HCT116 (cell line): Measurements from ENCODE around the gene DNMT3B. TPM values are rescaled to one million over a fixed set of nuclear protein-coding genes. Genes with fewer than 3 reads are reported as not detected.

Source experiments
- ATAC-seq: fragments of 200-7000 bp; cut with Tn5 transposase; 2 replicates; pipeline ENCODE4 v1.9.1; 2020; ENCODE audit warnings: mild to moderate bottlenecking, moderate library complexity
- BruUV-seq: library from RNA; stranded (reverse); fragments of 400-500 nt; replicated peaks from 2 replicates; lab custom pipeline; 2021; lab: Mats Ljungman, UMichigan
- CTCF ChIA-PET: fragments of 300-600 bp; sonication (Branson Sonifier 250); formaldehyde crosslinking; loops from one replicate; lab custom pipeline; 2021; ENCODE audit warnings: antibody characterized with exemption; lab: Charles Lee
- POLR2A ChIA-PET: fragments of 300-600, 350-600 bp; sonication (Branson Sonifier 250); formaldehyde crosslinking; loops from one replicate; lab custom pipeline; 2021; ENCODE audit warnings: antibody characterized with exemption; lab: Charles Lee
- RAD21 ChIA-PET, 2 experiments: fragments of 300-600 bp; sonication (Branson Sonifier 250); formaldehyde crosslinking; loops; one replicate each; lab custom pipeline; 2023; ENCODE audit warnings: low total read pairs in 2 of 2; ENCODE audit not compliant: uncharacterized antibody in 2 of 2, unreplicated experiment in 2 of 2, low non-redundant PET in 1 of 2; lab: Charles Lee
- DNase-seq: peaks from one replicate; pipeline ENCODE4 v3.0.0-alpha.2; 2010; ENCODE audit warnings: low read depth, low spot score
- H2AFZ ChIP-seq: fragments of 200-600 bp; shearing (Covaris generic), sonication (generic); 2 replicates; pipeline ENCODE4 v1.6.1; 2017; ENCODE audit warnings: low read depth, mixed run types, mixed read lengths, antibody characterized with exemption, low read length; ENCODE audit not compliant: poor library complexity, severe bottlenecking
- H3K27ac ChIP-seq: 2 replicates; pipeline ENCODE4 v1.5.1; 2012; ENCODE audit warnings: low read depth, low read length
- H3K27me3 ChIP-seq: fragments of 200-600 bp; sonication (generic); 2 replicates; pipeline ENCODE4 v1.6.1; 2016; ENCODE audit warnings: mixed run types, low read length, mixed read lengths; ENCODE audit not compliant: insufficient read depth
- H3K36me3 ChIP-seq, 2 experiments: fragments of 200-500 bp in 1 of 2; fragments of 200-600 bp in 1 of 2; sonication (Bioruptor generic) in 1 of 2; sonication (generic) in 1 of 2; 2 replicates each; pipeline versions ENCODE4 v1.5.1 to v1.6.1; 2014 to 2016; ENCODE audit warnings: low read length in 2 of 2, inconsistent platforms in 1 of 2, mixed read lengths in 1 of 2, mixed run types in 1 of 2; ENCODE audit not compliant: insufficient read depth in 2 of 2, control insufficient read depth in 1 of 2
- H3K4me1 ChIP-seq, 2 experiments: fragments of 200-600 bp in 1 of 2; sonication (generic) in 1 of 2; 2 replicates each; pipeline versions ENCODE4 v1.5.1 to v1.6.1; 2012 to 2017; ENCODE audit warnings: low read length in 2 of 2, inconsistent platforms in 1 of 2, mild to moderate bottlenecking in 1 of 2, mixed read lengths in 1 of 2, mixed run types in 1 of 2, moderate library complexity in 1 of 2; ENCODE audit not compliant: insufficient read depth in 2 of 2, control insufficient read depth in 1 of 2
- H3K4me2 ChIP-seq: fragments of 200-600 bp; sonication (generic); 2 replicates; pipeline ENCODE4 v1.6.1; 2017; ENCODE audit warnings: mixed run types, low read length, mixed read lengths
- H3K4me3 ChIP-seq, 2 experiments: fragments of 200-600 bp in 1 of 2; sonication (generic) in 1 of 2; replicated peaks in 1 of 2; 2 replicates each; pipeline ENCODE4 v1.5.1; 2011 to 2016; ENCODE audit warnings: low read length in 2 of 2, control low read depth in 1 of 2, low read depth in 1 of 2, mild to moderate bottlenecking in 1 of 2, mixed read lengths in 1 of 2, mixed run types in 1 of 2
- H3K79me2 ChIP-seq: fragments of 200-600 bp; sonication (generic); 2 replicates; pipeline ENCODE4 v1.6.1; 2017; ENCODE audit warnings: mild to moderate bottlenecking, mixed run types, low read length, moderate library complexity, mixed read lengths; ENCODE audit not compliant: insufficient read depth
- H3K9ac ChIP-seq: fragments of 200-600 bp; sonication (generic); 2 replicates; pipeline ENCODE4 v1.6.1; 2016; ENCODE audit warnings: low read length, mixed read lengths
- H3K9me2 ChIP-seq: fragments of 200-600 bp; sonication (generic), shearing (Covaris generic); 2 replicates; pipeline ENCODE4 v1.6.1; 2017; ENCODE audit warnings: mixed run types, mild to moderate bottlenecking, moderate library complexity; ENCODE audit not compliant: insufficient read depth
- H3K9me3 ChIP-seq, 2 experiments: fragments of 200-500 bp in 1 of 2; fragments of 200-600 bp in 1 of 2; sonication (Bioruptor generic) in 1 of 2; sonication (generic) in 1 of 2; 2 replicates each; pipeline ENCODE4 v1.6.1; 2014 to 2017; ENCODE audit warnings: low read length in 2 of 2, mixed read lengths in 2 of 2, inconsistent platforms in 1 of 2, low read depth in 1 of 2, mild to moderate bottlenecking in 1 of 2, mixed run types in 1 of 2, moderate library complexity in 1 of 2; ENCODE audit not compliant: control insufficient read depth in 1 of 2, insufficient read depth in 1 of 2
- H4K20me1 ChIP-seq: fragments of 200-600 bp; sonication (generic), shearing (Covaris generic); 2 replicates; pipeline ENCODE4 v1.6.1; 2017; ENCODE audit warnings: mixed run types, mild to moderate bottlenecking, moderate library complexity; ENCODE audit not compliant: insufficient read depth
- EGR1 ChIP-seq: IDR thresholded peaks from 2 replicates; pipeline ENCODE4 v1.6.1; 2012; ENCODE audit warnings: low read depth
- ELF1 ChIP-seq: IDR thresholded peaks from 2 replicates; pipeline ENCODE4 v1.6.1; 2012; ENCODE audit warnings: low read depth, borderline replicate concordance
- EZH2phosphoT487 ChIP-seq: fragments of 200-600 bp; IDR thresholded peaks from 2 replicates; pipeline ENCODE4 v1.6.1; 2018; ENCODE audit warnings: antibody characterized with exemption, borderline replicate concordance
- POLR2A ChIP-seq: IDR thresholded peaks from 2 replicates; pipeline ENCODE4 v1.7.0; 2011; ENCODE audit warnings: borderline replicate concordance; ENCODE audit not compliant: insufficient read depth, insufficient read length; ENCODE audit errors: extremely low read depth
- RAD21 ChIP-seq: IDR thresholded peaks from 2 replicates; pipeline ENCODE4 v1.6.1; 2012; ENCODE audit warnings: low read depth, mild to moderate bottlenecking
- SIN3A ChIP-seq: IDR thresholded peaks from 2 replicates; pipeline ENCODE4 v1.6.1; 2012; ENCODE audit warnings: low read depth
- YY1 ChIP-seq: IDR thresholded peaks from 2 replicates; pipeline ENCODE4 v1.6.1; 2011; ENCODE audit warnings: low read length, low read depth, moderate library complexity, mild to moderate bottlenecking; ENCODE audit not compliant: insufficient replicate concordance; ENCODE audit errors: extremely low read depth
- ZFX ChIP-seq: fragments of 450-650 bp; IDR thresholded peaks from 2 replicates; pipeline ENCODE4 v1.6.1; 2017
- ZNF274 ChIP-seq: fragments of 200-500 bp; sonication (Bioruptor generic); IDR thresholded peaks from 2 replicates; pipeline ENCODE4 v1.6.1; 2014; ENCODE audit warnings: mild to moderate bottlenecking, low read depth, low read length, inconsistent platforms
- intact Hi-C: fragments of 100-400 bp; cut with micrococcal nuclease; formaldehyde crosslinking; loops from 2 replicates; pipeline ENCODE4 v1.10.0; 2022
- total RNA-seq: library from RNA; stranded (reverse); gene quantifications from one replicate; pipeline ENCODE4 v1.2.1, GENCODE V29; 2021; ENCODE audit not compliant: unreplicated experiment
- TF ChIP-seq, protein P1 (sequence below), 3 experiments: fragments of 200-600 bp in 1 of 3; sonication (generic) in 1 of 3; IDR thresholded peaks in 2 of 3; conservative IDR thresholded peaks in 1 of 3; 2 replicates each; pipeline ENCODE4 v1.5.1; 2012 to 2017; ENCODE audit warnings: low read depth in 2 of 3, low read length in 2 of 3, antibody characterized with exemption in 1 of 3, borderline replicate concordance in 1 of 3, control low read depth in 1 of 3, mild to moderate bottlenecking in 1 of 3, mixed read lengths in 1 of 3, mixed run types in 1 of 3, moderate library complexity in 1 of 3; ENCODE audit not compliant: insufficient read depth in 1 of 3
- TF ChIP-seq, protein P2 (sequence below): IDR thresholded peaks from 2 replicates; pipeline ENCODE4 v1.6.1; 2011; ENCODE audit warnings: mild to moderate bottlenecking, low read length, moderate library complexity; ENCODE audit not compliant: insufficient replicate concordance; ENCODE audit errors: extremely low read depth

The DNMT3B gene
- total RNA-seq, 1 experiment from 2014 or later: 22.2 TPM

DNA sequence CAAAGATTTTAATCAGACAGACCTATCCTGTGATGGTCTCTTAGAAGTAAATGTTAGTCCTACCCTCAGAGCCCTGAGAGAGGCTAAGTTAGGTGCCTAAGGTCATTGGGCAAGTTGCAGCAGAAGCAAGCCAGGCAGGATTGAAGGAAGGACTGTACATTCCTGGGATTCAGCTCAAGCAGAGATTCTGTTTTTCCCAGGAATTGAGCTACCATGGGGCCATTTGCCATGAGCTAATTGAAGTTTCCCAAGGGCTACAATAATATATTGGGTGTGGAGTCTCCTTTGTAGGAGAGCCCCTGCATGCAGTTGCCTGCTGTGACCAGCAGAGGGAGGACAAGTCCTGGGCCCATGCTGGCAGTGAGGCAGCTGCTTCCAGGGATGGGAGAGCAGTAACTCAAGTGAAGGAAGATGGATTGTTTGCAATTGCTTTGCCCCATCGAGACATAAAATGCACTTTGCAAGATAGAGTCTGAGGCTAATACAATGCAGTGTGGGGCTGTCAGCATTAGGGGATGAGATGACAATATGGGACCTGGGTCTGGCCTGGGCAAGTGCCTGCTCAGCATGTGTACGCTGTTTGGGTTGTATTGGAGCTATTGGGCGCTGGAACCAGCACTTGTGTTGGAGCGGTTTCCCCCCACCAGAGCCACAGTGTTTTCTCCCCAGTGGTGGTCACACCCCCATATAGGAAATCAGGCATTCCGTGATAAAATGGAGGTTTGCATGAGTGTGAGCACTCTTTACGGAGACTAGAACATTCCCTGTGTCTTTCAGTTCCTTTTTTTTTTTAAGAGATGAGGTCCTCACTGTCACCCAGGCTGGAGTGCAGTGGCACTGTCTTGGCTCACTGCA is 27.9 kb downstream of the DNMT3B start:
- CTCF ChIA-PET: interaction anchor here (0.6 to 2.5 kb wide), 16 partner anchors 8 to 510 kb away, joined by 3 to 21 read pairs (median 3); partner anchors contain the start of genes C20orf203, DNMT3B and MAPRE1
- H3K9ac ChIP-seq: no peak overlapping the region
- no peak overlapping the region for H3K27ac ChIP-seq
- H3K4me3 ChIP-seq: no peak overlapping the region
- TF ChIP-seq, protein P1, sequence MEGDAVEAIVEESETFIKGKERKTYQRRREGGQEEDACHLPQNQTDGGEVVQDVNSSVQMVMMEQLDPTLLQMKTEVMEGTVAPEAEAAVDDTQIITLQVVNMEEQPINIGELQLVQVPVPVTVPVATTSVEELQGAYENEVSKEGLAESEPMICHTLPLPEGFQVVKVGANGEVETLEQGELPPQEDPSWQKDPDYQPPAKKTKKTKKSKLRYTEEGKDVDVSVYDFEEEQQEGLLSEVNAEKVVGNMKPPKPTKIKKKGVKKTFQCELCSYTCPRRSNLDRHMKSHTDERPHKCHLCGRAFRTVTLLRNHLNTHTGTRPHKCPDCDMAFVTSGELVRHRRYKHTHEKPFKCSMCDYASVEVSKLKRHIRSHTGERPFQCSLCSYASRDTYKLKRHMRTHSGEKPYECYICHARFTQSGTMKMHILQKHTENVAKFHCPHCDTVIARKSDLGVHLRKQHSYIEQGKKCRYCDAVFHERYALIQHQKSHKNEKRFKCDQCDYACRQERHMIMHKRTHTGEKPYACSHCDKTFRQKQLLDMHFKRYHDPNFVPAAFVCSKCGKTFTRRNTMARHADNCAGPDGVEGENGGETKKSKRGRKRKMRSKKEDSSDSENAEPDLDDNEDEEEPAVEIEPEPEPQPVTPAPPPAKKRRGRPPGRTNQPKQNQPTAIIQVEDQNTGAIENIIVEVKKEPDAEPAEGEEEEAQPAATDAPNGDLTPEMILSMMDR (IDR thresholded peaks at IDR 0.05 in 2 of 3, conservative IDR thresholded peaks at IDR 0.05 in 1 of 3; ENCODE audit: borderline replicate concordance in 1 of 3, insufficient read depth in 1 of 3, low read depth in 2 of 3, low read length in 2 of 3): peak; percentile 76 to 99 (median 97); a peak in 5 of 6 replicates
- TF ChIP-seq ELF1: no peak
- TF ChIP-seq RAD21: peak; percentile 73
- RAD21 ChIA-PET: interaction anchor here (0.6 to 1.1 kb wide), 2 partner anchors 105 to 306 kb away, joined by 3 to 4 read pairs; no protein-coding TSS in a partner anchor
- no TSS peak for BruUV-seq
- POLR2A ChIA-PET: no interaction called here
- H3K4me1 ChIP-seq: no peaks in the 10 kb centered on the region
- H3K4me2 ChIP-seq: no peak overlapping the region
- H3K9me3 ChIP-seq: no peaks in the 10 kb centered on the region
- intact Hi-C loops: loop anchor here (1.0 to 5.0 kb wide), 3 partner anchors 104 to 306 kb away; partner anchors contain the start of gene BPIFB4
- no peaks in the 10 kb centered on the region for H3K79me2 ChIP-seq
- no peaks in the 10 kb centered on the region for H3K9me2 ChIP-seq
- no peaks in the 10 kb centered on the region for H3K27me3 ChIP-seq
- no peak for DNase-seq
- peak; percentile 96 for ATAC-seq
- no peaks in the 10 kb centered on the region for H4K20me1 ChIP-seq
- peaks cover 36 to 50% of the 10 kb centered on the region in 2 experiments for H3K36me3 ChIP-seq
- H2AFZ ChIP-seq: no peak overlapping the region

DNA sequence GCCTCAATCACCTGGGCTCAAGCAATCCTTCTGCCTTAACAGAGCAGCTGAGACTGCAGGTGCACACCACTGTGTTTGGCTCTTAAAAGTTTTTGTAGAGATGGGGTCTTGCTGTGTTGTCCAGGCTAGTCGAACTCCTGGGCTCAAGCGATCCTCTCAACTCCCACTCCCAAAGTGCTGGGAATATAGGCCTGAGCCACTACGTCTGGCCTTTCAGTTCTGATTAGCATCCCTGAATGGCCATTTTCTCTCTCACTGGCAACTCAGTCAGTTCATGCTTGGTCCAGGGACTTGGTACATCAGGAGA is 28.5 kb downstream of the DNMT3B start:
- Histone ChIP-seq H3K36me3 (peaks cover 38 to 49% of the 10 kb centered on the region in 2 experiments), H3K4me3 (no peak overlapping the region), H3K9me2 (no peaks in the 10 kb centered on the region), H3K9ac (no peak overlapping the region), H3K79me2 (no peaks in the 10 kb centered on the region), H3K4me1 (no peaks in the 10 kb centered on the region), H3K4me2 (no peak overlapping the region), H3K9me3 (no peaks in the 10 kb centered on the region), H2AFZ (no peak overlapping the region), H4K20me1 (no peaks in the 10 kb centered on the region), H3K27ac (no peak overlapping the region), H3K27me3 (no peaks in the 10 kb centered on the region)
- no TSS peak for BruUV-seq
- ChIA-PET RAD21 (interaction anchor here in 1 of 2 experiments (1.1 kb wide), 1 partner anchor 305 kb away, joined by 4 read pairs; no protein-coding TSS in a partner anchor), POLR2A (no interaction called here), CTCF (interaction anchor here (0.7 to 2.5 kb wide), 11 partner anchors 8 to 509 kb away, joined by 3 to 21 read pairs (median 4); partner anchors contain the start of gene MAPRE1)
- intact Hi-C loops: loop anchor here (1.0 to 5.0 kb wide), 3 partner anchors 104 to 306 kb away; partner anchors contain the start of gene BPIFB4
- DNase-seq (no peak), ATAC-seq (no peak)
- TF ChIP-seq EGR1 (no peak), ZNF274 (no peak), SIN3A (no peak), ELF1 (no peak), YY1 (no peak), ZFX (no peak), POLR2A (no peak), RAD21 (no peak), EZH2phosphoT487 (no peak)
- TF ChIP-seq, protein P2, sequence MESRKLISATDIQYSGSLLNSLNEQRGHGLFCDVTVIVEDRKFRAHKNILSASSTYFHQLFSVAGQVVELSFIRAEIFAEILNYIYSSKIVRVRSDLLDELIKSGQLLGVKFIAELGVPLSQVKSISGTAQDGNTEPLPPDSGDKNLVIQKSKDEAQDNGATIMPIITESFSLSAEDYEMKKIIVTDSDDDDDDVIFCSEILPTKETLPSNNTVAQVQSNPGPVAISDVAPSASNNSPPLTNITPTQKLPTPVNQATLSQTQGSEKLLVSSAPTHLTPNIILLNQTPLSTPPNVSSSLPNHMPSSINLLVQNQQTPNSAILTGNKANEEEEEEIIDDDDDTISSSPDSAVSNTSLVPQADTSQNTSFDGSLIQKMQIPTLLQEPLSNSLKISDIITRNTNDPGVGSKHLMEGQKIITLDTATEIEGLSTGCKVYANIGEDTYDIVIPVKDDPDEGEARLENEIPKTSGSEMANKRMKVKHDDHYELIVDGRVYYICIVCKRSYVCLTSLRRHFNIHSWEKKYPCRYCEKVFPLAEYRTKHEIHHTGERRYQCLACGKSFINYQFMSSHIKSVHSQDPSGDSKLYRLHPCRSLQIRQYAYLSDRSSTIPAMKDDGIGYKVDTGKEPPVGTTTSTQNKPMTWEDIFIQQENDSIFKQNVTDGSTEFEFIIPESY: no peak
